ENCODE results near the gene MPRIP.

The MPRIP gene

GRCh38 chr17:17216236-17216635, 174.0 kb downstream of the MPRIP start:
- no peak for TF ChIP-seq CTCF (conservative IDR thresholded peaks at IDR 0.05; ENCODE audit: low read depth, low read length)
- no peak for DNase-seq (ENCODE audit: low read depth)
- H3K4me3 ChIP-seq (ENCODE audit: low read depth, low read length) = no peak overlapping the region

GRCh38 chr17:17216776-17217175, 174.5 kb downstream of the MPRIP start:
- DNase-seq (ENCODE audit: low read depth) = no peak
- H3K4me3 ChIP-seq (ENCODE audit: low read depth, low read length) = no peak overlapping the region
- no peak for TF ChIP-seq CTCF (conservative IDR thresholded peaks at IDR 0.05; ENCODE audit: low read depth, low read length)

- H3K4me3 ChIP-seq (ENCODE audit: low read depth, low read length) = no peak overlapping the region
- no peak for TF ChIP-seq CTCF (conservative IDR thresholded peaks at IDR 0.05; ENCODE audit: low read depth, low read length)
- DNase-seq (ENCODE audit: low read depth) = no peak
These were observed 175.7 kb downstream of the MPRIP start for GRCh38 chr17:17217995-17218394.

GRCh38 chr17:17220529-17220928, 178.3 kb downstream of the MPRIP start:
- H3K4me3 ChIP-seq (ENCODE audit: low read depth, low read length) = no peak overlapping the region
- no peak for TF ChIP-seq CTCF (conservative IDR thresholded peaks at IDR 0.05; ENCODE audit: low read depth, low read length)
- no peak for DNase-seq (ENCODE audit: low read depth)

- TF ChIP-seq CTCF (conservative IDR thresholded peaks at IDR 0.05; ENCODE audit: low read depth, low read length) = no peak
- H3K4me3 ChIP-seq (ENCODE audit: low read depth, low read length) = no peak overlapping the region
- no peak for DNase-seq (ENCODE audit: low read depth)
These were observed 179.1 kb downstream of the MPRIP start for GRCh38 chr17:17221329-17221728.

- no peak for TF ChIP-seq CTCF (conservative IDR thresholded peaks at IDR 0.05; ENCODE audit: low read depth, low read length)
- no peak overlapping the region for H3K4me3 ChIP-seq (ENCODE audit: low read depth, low read length)
- no peak for DNase-seq (ENCODE audit: low read depth)
These were observed 181.5 kb downstream of the MPRIP start for GRCh38 chr17:17223736-17224135.

GRCh38 chr17:17224137-17224536, 181.9 kb downstream of the MPRIP start:
- H3K4me3 ChIP-seq (ENCODE audit: low read depth, low read length) = no peak overlapping the region
- no peak for DNase-seq (ENCODE audit: low read depth)
- TF ChIP-seq CTCF (conservative IDR thresholded peaks at IDR 0.05; ENCODE audit: low read depth, low read length) = no peak

All from choroid plexus epithelial cell (primary cell).